Keratinocyte (primary cell): ENCODE results near the gene NEURL3. TPM values are rescaled to one million over a fixed set of nuclear protein-coding genes. Genes with fewer than 3 reads are reported as not detected.

Experiments used
- DNase-seq: peaks from one replicate; pipeline ENCODE4 v3.0.0-alpha.2; 2011; ENCODE audit warnings: low read depth, missing footprints, low spot score
- FAIRE-seq: peaks from 2 replicates; lab custom pipeline; 2011; peaks lifted over from hg19 to GRCh38; lab: Jason Lieb, UNC
- H2AFZ ChIP-seq: 2 replicates; pipeline ENCODE4 v1.6.0; 2012; ENCODE audit warnings: low read length, control low read depth, inconsistent platforms; ENCODE audit not compliant: control insufficient read depth
- H3K27ac ChIP-seq: 2 replicates; pipeline ENCODE4 v1.5.1; 2011; ENCODE audit warnings: low read length; ENCODE audit not compliant: control insufficient read depth, insufficient read depth
- H3K27me3 ChIP-seq: 3 replicates; pipeline ENCODE4 v1.6.0; 2011; ENCODE audit warnings: low read length; ENCODE audit not compliant: control insufficient read depth, insufficient read depth; ENCODE audit errors: extremely low read depth
- H3K36me3 ChIP-seq, 2 experiments: 2 replicates in 1 of 2; 3 replicates in 1 of 2; pipeline ENCODE4 v1.5.1; 2011; ENCODE audit warnings: low read length in 2 of 2, mild to moderate bottlenecking in 1 of 2; ENCODE audit not compliant: control insufficient read depth in 2 of 2, insufficient read depth in 2 of 2; ENCODE audit errors: extremely low read depth in 1 of 2
- H3K4me1 ChIP-seq: 3 replicates; pipeline ENCODE4 v1.5.1; 2011; ENCODE audit warnings: low read length; ENCODE audit not compliant: control insufficient read depth, insufficient read depth; ENCODE audit errors: extremely low read depth
- H3K4me2 ChIP-seq: 3 replicates; pipeline ENCODE4 v1.6.0; 2011; ENCODE audit warnings: low read depth, low read length; ENCODE audit not compliant: control insufficient read depth, insufficient read depth; ENCODE audit errors: extremely low read depth
- H3K4me3 ChIP-seq, 3 experiments: fragments of 200-600 bp in 1 of 3; sonication (generic) in 1 of 3; 2 replicates in 2 of 3; 3 replicates in 1 of 3; pipeline ENCODE4 v1.5.1; 2011 to 2016; ENCODE audit warnings: low read length in 3 of 3, mild to moderate bottlenecking in 3 of 3, control low read depth in 2 of 3, inconsistent platforms in 1 of 3, low read depth in 1 of 3, mixed read lengths in 1 of 3, mixed run types in 1 of 3, moderate library complexity in 1 of 3; ENCODE audit not compliant: control insufficient read depth in 2 of 3, insufficient read depth in 2 of 3; ENCODE audit errors: extremely low read depth in 1 of 3
- H3K79me2 ChIP-seq: 2 replicates; pipeline ENCODE4 v1.6.0; 2012; ENCODE audit warnings: low read length; ENCODE audit not compliant: control insufficient read depth, insufficient read depth
- H3K9ac ChIP-seq: 3 replicates; pipeline ENCODE4 v1.6.0; 2011; ENCODE audit warnings: low read length; ENCODE audit not compliant: control insufficient read depth, insufficient read depth; ENCODE audit errors: extremely low read depth
- H3K9me1 ChIP-seq: 3 replicates; pipeline ENCODE4 v1.6.0; 2011; ENCODE audit warnings: low read length; ENCODE audit not compliant: control insufficient read depth, insufficient read depth; ENCODE audit errors: extremely low read depth
- H3K9me3 ChIP-seq: 2 replicates; pipeline ENCODE4 v1.5.1; 2012; ENCODE audit warnings: low read depth, low read length; ENCODE audit not compliant: control insufficient read depth
- H4K20me1 ChIP-seq: 3 replicates; pipeline ENCODE4 v1.6.0; 2011; ENCODE audit warnings: low read length; ENCODE audit not compliant: control insufficient read depth, insufficient read depth; ENCODE audit errors: extremely low read depth
- CTCF ChIP-seq, 3 experiments: IDR thresholded peaks in 1 of 3; conservative IDR thresholded peaks in 1 of 3; optimal IDR thresholded peaks in 1 of 3; 2 replicates in 2 of 3; 3 replicates in 1 of 3; pipeline versions ENCODE3 to v1.5.1; 2011; ENCODE audit warnings: low read length in 3 of 3, mild to moderate bottlenecking in 3 of 3, moderate library complexity in 2 of 3, control low read depth in 1 of 3, inconsistent platforms in 1 of 3; ENCODE audit not compliant: insufficient read depth in 2 of 3; ENCODE audit errors: extremely low read depth in 1 of 3
- EZH2 ChIP-seq: IDR thresholded peaks from one replicate; pipeline ENCODE4 v1.6.1; 2012; ENCODE audit warnings: inconsistent platforms, mild to moderate bottlenecking, low read length, moderate library complexity
- dilution Hi-C: fragments of 300-500 bp; cut with MboI; formaldehyde crosslinking; loops from one replicate; pipeline ENCODE4 v1.7.0; 2020; ENCODE audit warnings: low sequenced_read_pairs; ENCODE audit not compliant: extremely low pct_ligation_motif_present
- polyA plus RNA-seq, 5 experiments: library from polyadenylated mRNA; depleted of rRNA in 3 of 5; stranded (reverse) in 3 of 5; stranded (forward) in 1 of 5; unstranded in 1 of 5; fragments of >200 nt; gene quantifications; 1 replicate in 1 of 5; 2 replicates in 3 of 5; 3 replicates in 1 of 5; pipeline versions ENCODE4 v1.2.1 to v1.2.3, GENCODE V29; 2011 to 2012; ENCODE audit warnings: missing spikeins in 2 of 5, low read depth in 1 of 5, low replicate concordance in 1 of 5

The NEURL3 gene
- polyA plus RNA-seq, 1 donor (not counting 4 experiments of a cell fraction or from before 2014, with no cell fraction given): not detected

GRCh38 chr2:96491860-96492497 lies 13.2 kb downstream of the NEURL3 start:
- Histone ChIP-seq H3K27me3 (peaks cover 5% of the 10 kb centered on the region), H3K36me3 (no peaks in the 10 kb centered on the region), H3K27ac (no peak overlapping the region), H3K9me3 (no peaks in the 10 kb centered on the region), H3K4me2 (no peak overlapping the region), H3K4me1 (peaks cover 7% of the 10 kb centered on the region), H2AFZ (no peak overlapping the region), H3K9me1 (no peaks in the 10 kb centered on the region), H3K79me2 (no peaks in the 10 kb centered on the region), H3K9ac (no peak overlapping the region), H3K4me3 (no peak overlapping the region), H4K20me1 (no peaks in the 10 kb centered on the region)
- TF ChIP-seq EZH2: no peak
- TF ChIP-seq CTCF (optimal IDR thresholded peaks at IDR 0.05 in 1 of 3, IDR thresholded peaks at IDR 0.05 in 1 of 3, conservative IDR thresholded peaks at IDR 0.05 in 1 of 3; ENCODE audit: extremely low read depth in 1 of 3, insufficient read depth in 2 of 3, low read length in 3 of 3): no peak
- DNase-seq (no peak), FAIRE-seq (no peak)
- dilution Hi-C loops: no loop called here

GRCh38 chr2:96489663-96490062 lies 15.5 kb downstream of the NEURL3 start:
- H3K4me3 ChIP-seq: no peak overlapping the region
- H3K4me2 ChIP-seq: no peak overlapping the region
- H4K20me1 ChIP-seq: no peaks in the 10 kb centered on the region
- no peak for TF ChIP-seq CTCF (optimal IDR thresholded peaks at IDR 0.05 in 1 of 3, IDR thresholded peaks at IDR 0.05 in 1 of 3, conservative IDR thresholded peaks at IDR 0.05 in 1 of 3; ENCODE audit: extremely low read depth in 1 of 3, insufficient read depth in 2 of 3, low read length in 3 of 3)
- TF ChIP-seq EZH2: no peak
- H3K9me3 ChIP-seq: no peaks in the 10 kb centered on the region
- H3K36me3 ChIP-seq: no peaks in the 10 kb centered on the region
- peaks cover 16% of the 10 kb centered on the region for H3K4me1 ChIP-seq
- no peak overlapping the region for H2AFZ ChIP-seq
- FAIRE-seq: no peak
- dilution Hi-C loops: no loop called here
- H3K9me1 ChIP-seq: no peaks in the 10 kb centered on the region
- H3K27ac ChIP-seq: no peak overlapping the region
- DNase-seq: no peak
- no peak overlapping the region for H3K9ac ChIP-seq
- H3K27me3 ChIP-seq: no peaks in the 10 kb centered on the region
- no peaks in the 10 kb centered on the region for H3K79me2 ChIP-seq
